Stimulated activated CD8-positive, alpha-beta memory T cell treated with anti-CD3 and anti-CD28 coated beads, Interleukin-4, amount 100 ng/mL, for 48 hours (primary cell): ENCODE results near the gene IQCM.

ENCODE experiments used
- DNase-seq: peaks from one replicate; pipeline ENCODE4 v3.0.0-alpha.2; 2020

IQCM gene

DNA sequence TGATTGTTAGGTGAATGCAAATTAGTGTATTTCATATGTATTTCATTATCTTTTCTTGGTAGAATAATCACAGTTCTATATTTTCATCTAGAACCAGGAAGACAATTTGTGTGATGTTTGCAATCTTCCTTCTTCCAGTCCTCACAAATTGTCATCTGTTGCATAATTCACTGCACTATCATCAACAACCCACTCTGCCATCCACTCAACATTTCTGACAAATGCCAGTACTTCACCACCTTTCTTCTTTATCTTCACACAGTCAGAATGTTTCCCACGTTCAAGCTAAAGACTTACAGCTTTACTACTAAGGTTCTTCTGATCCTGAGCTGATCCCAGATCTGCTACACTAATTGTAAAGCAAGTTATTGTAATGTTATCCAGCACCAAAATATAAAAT lies 107.8 kb downstream of the IQCM start:
- DNase-seq, result no peak

DNA sequence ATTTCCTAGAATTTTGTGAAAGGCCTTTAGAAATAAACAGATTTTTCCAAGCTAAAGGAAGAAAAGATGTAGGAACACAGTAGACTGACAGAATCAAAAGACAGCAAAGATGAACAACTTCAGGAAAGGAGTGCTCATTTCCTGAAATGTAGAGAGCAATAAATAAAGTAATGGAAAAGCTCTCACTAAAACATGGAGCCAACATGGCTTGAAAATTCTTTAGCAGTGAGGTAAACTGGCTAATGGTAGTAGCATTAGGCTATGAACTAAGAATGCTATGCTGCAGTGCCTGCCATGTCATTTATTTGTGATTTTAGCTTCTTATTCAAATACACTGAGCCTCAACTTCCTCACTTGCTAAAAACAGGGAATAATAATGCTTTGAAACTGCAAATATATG lies 108.7 kb downstream of the IQCM start:
- no peak for DNase-seq

DNA sequence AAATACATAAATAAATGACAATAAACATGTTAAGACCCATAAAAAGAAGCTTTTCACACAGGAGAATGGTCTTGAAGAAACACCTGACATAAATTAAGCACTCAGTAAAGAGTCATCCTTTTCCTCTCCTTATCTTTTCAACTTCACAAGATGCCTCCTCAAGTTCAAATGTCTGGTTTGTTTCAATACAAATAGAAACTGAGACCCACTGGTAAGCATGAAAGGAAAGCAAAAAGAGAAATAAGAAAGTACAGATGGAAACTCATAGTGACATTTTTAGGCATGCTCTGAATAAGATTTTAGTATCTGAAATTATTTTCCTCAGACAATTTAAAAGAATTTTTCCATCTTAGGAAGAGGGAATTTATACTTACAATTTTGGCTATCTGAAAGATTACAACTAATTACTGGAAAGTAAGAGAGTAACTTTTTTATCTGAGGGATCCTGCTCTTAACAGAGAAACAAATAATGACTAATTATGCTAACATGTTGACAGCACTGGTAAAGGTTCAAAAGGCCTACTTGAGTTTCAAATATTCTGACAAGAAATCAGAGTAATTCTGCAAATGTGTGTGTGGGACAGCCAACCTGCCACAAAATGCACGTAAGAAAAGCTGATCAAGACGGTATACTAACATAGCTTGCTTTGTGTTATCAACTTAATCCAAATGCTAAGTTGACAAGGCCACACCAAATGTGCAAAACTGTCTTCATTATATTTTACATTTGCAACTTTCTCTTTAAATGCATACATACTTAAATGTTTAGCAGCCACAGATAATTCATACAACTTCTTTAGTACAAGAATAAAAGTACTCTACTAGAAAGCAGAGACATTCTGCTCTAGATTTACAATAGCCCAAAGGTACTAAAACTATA lies 113.0 kb downstream of the IQCM start:
- no peak for DNase-seq

DNA sequence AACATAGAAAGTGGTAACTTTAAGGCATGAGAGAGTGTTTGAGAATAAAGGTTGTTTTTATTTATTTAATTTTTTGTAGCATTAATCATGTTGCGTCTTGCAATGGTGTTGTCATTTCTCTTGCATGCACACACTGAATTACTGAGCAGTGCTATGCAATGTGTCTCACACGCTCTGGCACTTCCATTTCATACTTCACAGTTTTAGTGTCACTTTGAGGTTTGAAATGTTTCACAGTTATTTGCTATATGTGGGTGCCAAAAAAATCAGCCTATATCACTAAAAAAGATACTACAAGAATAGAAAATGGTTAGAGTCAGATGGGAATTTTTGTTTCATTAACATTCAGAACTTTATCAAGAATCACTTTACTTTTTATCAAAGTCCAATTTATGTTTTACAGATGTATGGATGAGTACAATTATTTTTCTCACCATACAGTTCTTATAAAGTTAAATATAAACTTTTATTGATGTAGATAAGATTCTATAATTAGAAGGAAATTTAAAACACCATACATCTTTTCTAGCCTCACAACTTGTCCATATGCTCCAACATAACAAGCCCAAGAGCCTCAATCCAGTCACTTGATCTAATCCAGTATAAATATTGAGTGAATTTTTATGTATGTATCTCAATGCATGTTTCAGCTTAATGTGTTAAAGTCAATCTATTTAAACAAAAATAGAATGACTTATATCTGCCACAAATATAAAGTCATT lies 114.0 kb downstream of the IQCM start:
- no peak for DNase-seq

DNA sequence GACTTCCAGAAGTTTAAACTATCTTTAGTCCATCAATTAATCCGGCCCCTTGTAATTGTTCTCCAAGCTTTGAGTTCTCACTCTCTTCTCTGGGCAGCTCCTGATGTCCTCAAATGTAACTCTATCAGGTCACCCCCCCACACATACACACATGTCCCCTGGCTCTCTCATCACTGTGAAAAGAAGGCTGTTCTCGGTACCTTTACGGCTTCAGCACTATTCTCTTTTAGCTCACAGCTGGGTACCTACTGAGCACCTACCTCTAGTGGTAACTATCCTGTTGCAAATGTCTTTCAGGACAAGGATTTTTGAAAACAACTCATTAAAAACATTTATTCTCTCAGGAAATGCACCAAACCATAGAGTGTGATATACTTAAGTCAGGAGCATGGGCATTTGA lies 115.4 kb downstream of the IQCM start:
- DNase-seq, result no peak

DNA sequence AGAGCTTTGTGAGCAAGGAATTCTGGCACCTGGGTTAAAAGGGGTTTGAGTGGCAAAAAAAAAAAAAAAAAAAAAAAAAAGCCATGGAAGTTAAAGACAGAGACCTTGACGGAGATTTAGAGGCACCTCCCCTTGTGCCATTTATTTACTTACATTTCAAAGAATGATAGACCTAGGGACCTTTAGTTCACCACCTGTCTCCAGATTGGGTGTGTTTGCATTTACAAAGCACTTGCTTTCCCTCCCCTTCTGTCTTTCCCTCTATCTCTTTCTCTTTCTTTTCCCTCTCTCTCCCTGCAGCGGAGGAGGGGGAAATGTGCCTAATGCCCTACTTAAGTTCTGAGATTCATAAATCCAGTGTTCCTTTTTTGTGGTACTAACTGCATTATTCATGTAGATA lies 116.0 kb downstream of the IQCM start:
- DNase-seq, result no peak

DNA sequence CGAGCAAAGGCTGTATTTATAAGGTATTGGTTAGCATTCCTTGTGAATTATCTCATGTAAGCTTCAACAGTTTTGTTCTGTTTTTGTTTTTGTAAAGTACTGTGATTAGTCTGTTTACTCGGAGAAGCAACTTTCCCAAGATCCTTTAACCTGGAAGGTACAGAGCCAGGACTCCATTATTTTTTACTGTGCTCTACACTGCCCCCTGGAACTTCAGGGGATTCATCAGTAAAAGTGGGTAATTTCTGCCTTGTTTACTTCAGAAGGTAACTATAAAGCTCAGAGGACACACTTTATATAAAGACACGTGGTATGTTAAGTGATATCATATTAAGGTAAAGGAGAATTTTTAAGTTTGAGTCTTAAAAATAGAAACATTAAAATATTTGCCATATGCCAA lies 124.9 kb downstream of the IQCM start:
- no peak for DNase-seq

DNA sequence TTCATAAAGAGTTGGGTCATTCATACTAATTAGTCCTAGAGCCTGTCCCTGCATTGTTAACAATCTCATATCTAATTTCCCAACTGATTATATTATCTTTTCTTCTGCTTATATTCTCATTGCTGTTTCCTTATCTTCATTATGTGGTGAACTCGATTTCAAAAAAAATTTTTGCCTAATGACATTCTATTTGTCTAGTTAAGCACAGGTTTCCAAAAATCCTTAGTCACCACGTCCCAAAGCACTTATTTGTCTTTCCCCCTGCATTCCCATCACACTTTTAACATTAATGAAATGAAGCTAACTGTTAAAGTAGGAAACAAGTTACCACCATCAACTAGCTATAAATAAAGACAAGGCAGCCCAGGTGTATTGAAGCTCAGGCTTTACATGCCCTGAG lies 131.1 kb downstream of the IQCM start:
- DNase-seq, result no peak

DNA sequence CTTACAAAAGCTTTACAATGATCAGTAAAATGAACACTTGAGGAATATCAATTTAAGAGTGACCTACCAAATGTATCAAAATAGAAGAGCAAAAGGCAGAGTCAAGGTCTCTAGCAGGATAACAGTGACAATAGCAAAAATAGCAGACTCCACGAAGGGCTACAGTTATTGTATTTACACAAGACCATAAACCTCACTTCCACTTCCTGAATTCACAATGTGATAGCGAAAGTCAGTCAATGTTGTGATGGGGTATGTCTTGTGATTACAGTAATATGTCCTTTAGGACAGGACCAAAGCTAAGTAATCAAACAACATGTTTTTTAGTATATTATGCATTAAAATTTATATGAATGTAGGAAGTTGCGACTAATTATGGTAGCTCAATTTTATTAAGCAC lies 139.6 kb downstream of the IQCM start:
- DNase-seq, result no peak

DNA sequence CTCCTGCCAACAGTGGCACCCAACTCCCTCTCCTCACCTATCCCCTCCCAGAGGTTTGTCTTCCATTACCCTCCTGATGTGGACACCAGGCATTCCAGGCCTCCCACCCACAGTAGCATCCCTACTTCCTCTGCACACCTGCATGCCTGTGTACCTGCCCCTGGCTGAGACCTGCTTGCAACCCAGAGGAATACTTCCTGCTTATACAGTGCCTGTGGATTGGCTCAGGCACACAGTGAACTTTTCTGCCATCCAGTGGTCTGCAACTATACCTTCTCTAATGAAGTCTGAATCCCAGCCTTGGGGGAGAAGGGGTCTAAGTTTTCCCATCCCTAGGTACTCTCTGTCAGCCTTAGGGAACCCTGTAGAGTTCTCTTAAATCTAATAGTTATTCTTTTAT lies 169.9 kb downstream of the IQCM start:
- DNase-seq, result no peak

DNA sequence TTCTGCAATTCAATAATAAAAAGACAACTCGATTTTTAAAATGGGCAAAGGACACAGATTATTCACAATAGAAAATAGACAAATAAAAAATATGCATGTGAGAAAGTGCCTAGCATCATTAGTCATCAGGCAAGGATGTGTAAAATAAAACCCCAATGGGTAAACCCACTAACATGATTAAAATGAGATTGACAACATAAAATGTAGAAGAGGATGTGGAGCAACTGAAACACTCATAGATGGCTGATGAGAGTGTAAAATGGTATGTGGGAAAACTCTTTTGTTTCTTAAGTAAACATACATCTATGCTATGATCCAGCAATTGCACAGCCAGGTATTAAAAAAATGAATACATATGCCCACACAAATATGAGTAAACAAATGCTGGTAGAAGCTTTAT lies 177.6 kb downstream of the IQCM start:
- no peak for DNase-seq

DNA sequence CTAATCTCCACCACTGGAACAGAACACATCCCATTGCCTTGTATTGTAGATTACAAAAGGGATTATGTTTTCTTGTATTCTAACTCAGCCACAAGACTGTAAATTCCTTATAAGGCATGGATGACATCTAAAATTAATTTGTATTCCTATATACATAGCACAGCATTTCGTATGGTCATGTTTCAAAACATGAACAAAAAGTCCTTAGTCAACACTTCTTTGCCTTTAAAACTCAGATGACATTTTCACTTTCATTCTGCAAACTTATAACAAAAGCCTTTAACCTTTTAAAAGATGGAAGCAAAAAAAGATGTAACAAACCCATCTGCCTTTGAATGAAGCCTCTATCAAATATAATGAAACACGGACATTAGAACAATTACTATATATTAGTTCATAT lies 181.3 kb downstream of the IQCM start:
- no peak for DNase-seq

DNA sequence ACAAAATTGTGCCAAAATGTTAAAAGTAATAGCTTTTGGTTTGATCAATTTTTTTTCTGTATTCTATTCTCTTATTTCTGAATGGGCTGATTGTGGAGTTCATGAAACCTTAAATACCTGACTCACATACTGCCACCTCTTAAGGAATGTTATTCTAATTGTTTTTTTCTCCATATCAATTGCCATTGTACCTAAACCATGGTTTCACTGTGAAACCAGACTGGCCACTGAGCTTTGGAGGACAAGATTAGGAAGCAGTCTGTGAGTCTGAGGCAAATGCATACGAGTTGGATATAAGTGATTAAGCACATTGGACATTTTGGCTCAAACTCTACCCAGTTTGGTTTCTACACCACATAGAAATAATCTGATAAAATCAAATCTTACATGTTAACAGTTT lies 184.0 kb downstream of the IQCM start:
- DNase-seq, result no peak

DNA sequence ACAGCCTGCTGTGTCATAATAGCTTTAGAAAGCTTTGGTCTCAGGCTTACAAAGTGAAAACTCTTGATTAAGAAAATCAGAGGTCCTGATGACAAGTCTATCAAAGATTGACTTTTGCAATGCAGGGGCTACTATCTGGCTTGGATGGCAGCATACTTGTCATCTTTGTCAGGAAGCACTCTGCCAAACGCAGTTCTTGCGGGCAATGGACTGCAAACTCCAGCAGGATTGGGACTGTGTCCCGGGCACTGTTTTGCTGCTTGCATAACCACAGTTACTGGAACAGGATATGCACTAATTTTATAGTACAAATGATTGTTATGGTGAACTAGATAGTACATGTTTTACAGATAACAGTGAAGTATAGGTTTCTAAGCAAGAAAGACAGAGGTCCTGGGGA lies 185.6 kb downstream of the IQCM start:
- no peak for DNase-seq

DNA sequence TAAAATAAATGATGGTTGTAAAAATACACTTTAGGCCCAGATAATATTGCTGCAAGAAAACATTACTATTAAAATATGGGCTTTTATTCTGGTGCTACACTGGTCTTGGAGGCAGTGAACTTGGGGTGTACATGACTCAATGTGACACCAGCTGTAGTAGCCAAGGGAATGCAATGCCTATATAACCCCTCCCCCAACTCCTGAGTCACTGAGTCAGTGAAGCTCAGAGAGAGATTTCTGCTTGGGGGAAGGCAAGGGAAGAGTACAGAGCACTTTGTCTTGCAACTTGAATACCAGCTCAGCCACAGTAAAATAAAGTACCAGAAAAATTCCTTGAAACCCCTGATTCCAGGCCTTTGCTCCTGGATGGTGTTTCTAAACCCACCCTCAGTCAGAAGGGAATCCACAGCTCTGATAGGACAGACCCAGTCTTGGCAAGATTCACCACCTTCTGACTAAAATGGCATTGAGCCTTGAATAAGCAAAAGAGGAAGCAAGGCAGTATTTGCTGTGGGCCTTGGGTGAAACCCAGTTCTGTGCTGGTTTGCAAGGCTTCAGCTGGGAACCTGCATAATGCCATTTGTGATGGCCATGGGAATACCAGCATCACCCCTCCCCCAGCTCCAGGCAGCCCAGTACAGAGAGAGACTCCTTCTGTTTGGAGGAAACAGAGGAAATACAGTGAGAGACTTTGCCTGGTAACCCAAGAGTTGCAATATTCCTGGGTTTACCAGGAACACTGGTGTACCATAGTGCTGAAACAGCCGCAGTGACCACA lies 209.9 kb downstream of the IQCM start:
- DNase-seq, result no peak

DNA sequence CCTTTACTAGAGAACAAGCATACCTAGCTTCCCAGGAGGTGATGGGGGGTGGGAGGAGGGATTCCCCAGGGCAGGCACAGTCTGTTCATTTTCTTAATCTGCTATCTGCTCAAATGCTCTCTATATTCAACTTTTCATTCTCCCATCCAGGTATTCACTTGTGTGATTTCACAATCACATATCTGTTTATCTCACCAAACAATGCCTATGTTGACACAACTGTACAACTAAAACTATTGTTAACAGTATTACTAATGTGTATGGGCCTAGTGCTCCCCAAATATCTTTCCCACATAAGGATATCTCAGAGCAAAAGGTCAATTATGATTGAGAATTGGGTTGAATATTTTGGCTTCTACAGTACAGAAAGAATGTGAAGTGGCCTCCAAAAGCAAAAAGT lies 210.8 kb downstream of the IQCM start:
- no peak for DNase-seq

DNA sequence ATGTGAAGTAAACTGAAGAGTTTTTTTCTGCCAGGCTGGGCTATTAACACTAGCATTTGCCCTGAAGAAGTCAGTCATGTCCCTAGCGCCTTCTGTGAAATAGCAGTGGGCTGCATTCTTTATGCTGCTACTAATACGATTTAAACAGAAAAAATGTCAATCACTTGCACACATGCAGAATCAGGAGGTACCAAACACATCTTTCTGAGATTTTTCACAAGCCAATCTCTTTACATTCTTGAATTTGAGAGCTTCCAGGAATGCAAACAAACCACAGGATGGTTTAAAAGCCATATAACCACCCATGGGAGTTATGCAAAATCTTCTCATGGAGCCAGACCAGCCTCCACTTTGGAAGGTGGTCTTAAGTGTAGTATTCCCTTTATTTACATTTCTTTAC lies 220.1 kb downstream of the IQCM start:
- DNase-seq, result no peak

DNA sequence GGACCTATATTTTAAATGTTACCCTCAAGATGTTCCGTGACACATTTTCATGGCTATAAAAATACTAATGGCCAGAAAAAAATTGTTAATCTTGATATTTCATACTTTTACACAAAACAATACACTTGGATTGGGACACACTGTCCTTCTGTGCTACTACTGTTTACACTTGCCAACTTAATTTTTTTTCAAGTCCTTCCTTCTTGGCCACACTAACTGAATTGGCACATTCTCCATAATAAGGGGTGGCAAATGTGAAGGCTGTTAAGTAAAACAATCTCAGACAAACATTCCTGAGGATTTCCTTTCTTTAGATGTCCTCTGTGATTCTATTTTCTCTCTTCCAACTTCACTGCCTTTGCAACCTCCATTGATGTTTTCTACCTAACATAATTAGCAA lies 225.8 kb downstream of the IQCM start:
- no peak for DNase-seq

DNA sequence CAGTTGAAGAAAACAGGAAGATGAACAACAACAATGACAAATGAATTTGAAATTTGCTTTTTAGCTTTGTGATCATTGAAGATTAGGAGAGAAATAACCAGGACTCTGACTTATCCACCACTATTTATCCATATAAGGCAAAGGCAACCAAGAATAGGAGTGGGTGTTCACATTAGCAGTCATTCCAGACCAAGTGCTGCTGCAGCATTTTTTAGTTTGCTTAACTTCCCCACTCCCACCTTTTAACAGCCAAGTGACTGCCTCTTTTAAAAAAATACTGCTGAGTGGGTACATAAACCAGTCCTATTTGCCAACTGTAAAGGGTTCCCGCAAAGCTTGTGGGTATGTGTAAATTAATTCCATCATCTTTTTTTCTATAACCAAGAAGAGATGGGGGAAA lies 230.9 kb downstream of the IQCM start:
- no peak for DNase-seq

DNA sequence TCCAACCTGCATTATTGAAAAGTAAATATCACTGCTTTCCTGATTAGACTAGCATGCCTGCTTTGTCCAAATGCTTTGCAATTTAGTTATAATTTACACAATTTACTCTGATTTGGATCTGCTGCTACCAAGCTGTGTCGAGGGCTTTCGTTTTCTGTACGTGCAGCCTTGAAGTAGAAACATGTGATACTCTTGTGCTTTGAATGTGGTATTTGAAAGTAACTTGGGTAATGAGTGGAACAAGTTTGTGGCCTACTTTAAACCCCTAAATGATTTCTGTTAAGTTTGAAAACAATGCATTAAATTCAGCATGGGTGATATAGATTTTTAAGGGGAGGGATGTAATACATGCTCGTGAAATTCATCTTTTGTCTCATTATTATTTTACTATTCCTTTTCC lies 240.7 kb downstream of the IQCM start:
- no peak for DNase-seq

DNA sequence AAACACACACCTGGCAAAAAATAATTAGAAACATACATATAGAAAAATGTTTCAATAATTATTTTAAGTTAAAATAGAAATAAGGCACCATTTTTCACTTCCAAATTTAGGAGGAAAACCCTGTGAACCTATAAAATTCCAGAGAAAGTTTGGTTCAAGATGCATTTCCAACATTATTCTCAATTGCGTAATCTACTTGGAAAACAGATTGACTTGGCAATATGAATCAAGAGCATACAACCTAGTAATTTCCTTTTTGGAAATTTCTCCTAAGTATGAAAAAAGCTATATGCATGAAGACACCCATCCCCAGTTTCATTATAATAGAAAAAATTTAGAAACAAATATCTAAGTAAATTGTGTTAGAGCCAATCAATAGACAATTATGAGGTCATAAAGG lies 242.9 kb downstream of the IQCM start:
- DNase-seq, result no peak

DNA sequence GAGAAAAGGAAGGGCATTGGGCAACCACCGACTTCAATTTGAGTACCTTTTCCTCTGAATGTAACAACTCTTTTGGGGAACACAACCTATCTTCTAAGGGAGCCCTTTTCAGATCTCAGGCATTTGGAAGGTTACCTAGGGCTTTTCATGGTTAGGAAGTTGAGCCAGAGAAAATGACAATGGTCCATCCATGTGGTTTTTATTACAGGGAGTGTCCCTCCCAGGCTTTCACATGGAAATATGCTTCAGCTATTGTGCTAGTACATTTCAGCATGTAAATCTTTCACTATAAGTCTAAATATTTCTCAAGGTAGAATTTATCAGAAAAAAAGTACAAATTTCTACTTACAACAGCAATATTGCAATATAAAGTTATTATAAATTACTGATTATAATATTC lies 259.8 kb downstream of the IQCM start:
- no peak for DNase-seq

DNA sequence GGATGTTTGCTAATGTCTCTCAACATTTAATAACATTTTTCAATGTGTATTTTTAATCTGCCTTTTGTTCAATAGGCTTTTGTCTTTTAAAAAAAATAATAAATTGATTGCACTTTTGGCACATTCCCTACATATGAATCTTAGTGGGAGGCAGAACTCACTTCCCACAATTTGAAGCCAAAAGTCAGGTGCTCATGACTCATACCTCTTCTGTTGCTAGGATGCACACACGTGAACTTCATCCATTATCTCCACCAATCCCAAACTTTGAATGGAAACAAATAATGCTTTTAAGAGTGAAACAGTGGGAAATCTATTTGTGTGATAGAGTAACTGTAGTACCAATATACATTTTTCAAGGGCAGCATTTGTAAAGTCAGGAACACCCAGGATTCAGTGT lies 260.5 kb downstream of the IQCM start:
- DNase-seq, result no peak

DNA sequence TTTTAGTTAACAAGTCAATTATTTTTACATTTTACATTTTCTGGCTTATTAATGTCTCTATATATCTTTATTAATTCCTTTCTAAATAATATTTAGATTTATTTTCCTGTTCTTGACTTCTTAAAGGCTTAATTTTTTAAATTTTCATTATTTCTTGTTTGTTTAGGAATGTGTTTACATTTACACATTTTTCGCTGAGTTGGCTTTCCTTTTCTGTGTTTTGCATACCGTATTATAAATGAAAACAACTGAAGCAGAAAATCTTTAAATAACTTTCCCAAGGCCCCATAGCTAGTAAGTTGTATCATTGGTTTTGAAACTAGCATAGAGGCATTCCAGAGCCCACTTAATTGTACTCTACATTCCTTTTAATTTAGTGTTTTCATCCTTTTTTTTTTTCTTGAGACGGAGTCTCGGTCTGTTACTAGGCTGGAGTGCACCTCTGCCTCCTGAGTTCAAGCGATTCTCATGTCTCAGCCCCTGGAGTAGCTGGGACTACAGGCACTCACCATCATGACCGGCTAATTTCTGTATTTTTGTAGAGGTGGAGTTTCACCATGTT lies 261.6 kb downstream of the IQCM start:
- DNase-seq, result no peak
